ENCODE results near the gene THUMPD2.

DNA sequence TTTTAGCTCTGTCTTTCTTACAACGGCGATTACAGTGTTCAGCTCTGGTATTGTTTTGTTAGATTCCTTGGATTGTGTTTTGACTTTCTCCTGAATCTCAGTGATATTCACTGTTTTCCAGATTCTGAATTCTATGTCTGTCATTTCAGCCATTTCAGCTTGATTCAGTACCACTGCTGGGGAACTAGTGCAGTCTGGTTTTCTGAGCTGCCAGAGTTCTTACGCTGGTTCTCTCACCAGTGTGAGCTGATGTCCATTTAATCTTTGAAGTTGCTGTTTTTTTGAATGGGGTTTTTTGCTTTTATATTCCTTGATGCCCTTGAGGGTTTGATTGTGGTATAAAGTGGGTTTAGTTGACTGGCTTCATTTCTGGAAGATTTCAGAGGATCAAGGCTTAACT, 37.4 kb upstream of the THUMPD2 start:
- TF ChIP-seq, protein P1, sequence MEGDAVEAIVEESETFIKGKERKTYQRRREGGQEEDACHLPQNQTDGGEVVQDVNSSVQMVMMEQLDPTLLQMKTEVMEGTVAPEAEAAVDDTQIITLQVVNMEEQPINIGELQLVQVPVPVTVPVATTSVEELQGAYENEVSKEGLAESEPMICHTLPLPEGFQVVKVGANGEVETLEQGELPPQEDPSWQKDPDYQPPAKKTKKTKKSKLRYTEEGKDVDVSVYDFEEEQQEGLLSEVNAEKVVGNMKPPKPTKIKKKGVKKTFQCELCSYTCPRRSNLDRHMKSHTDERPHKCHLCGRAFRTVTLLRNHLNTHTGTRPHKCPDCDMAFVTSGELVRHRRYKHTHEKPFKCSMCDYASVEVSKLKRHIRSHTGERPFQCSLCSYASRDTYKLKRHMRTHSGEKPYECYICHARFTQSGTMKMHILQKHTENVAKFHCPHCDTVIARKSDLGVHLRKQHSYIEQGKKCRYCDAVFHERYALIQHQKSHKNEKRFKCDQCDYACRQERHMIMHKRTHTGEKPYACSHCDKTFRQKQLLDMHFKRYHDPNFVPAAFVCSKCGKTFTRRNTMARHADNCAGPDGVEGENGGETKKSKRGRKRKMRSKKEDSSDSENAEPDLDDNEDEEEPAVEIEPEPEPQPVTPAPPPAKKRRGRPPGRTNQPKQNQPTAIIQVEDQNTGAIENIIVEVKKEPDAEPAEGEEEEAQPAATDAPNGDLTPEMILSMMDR (IDR thresholded peaks at IDR 0.05) = no peak
- no peak for TF ChIP-seq POLR2A (IDR thresholded peaks at IDR 0.05)

All from thyroid gland (tissue), 4 donors.